ENCODE results near the gene DMD. TPM values are rescaled to one million over a fixed set of nuclear protein-coding genes. Genes with fewer than 3 reads are reported as not detected.

DMD gene
- polyA plus RNA-seq, 3 donors: 14.9 to 18.3 (median 15.4) TPM

DNA sequence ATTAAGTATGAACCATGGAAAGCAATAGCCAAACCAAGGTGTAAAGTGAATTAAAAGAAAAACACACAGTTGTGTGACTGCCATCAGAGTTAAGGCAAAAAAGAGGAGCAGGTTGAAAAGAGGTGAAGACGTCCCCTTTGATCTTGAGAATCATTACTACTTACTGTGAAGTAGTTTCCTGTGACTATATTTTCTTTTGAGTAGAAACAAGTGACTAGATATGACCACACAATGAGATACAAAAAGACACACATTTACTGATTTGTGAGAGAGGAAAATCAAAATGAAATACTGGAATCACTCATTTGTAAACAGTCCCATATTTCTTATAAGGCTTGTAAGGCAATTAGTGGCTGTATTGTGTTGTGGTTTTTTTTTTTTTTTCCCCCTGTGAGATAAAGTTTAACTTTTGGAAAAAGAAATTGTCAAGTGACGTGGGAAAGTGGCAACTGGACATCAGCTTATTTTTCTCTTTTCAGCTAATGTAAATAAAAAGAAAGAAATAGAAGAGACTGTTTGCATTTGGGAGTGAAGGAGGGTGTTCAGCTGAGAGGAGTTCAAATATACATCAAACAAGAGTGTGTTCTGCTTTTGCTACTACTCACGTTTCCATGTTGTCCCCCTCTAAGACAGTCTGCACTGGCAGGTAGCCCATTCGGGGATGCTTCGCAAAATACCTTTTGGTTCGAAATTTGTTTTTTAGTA is 2033.1 kb downstream of the DMD start:
- DNase-seq (ENCODE audit: low read depth in 3 of 3, low spot score in 2 of 3): no peak

DNA sequence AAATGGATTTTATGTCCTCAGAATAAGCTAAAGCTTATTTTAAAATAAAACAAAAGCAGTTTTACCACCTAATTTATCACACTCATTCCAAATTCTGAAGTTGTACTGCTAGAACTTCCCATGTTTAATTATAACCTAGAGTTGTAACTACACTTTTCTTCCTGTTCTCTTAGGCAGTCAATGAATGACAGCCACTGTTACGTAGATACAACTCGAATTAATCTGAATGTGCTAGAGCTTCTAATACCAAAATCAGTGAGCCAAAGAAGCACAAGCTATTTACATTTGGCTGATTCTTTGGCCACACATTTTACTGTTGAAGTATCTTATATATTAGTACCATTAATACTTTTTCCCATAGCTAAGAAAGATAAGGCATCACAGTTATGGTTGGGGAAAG is 2040.6 kb downstream of the DMD start:
- DNase-seq (ENCODE audit: low read depth in 3 of 3, low spot score in 2 of 3): no peak

DNA sequence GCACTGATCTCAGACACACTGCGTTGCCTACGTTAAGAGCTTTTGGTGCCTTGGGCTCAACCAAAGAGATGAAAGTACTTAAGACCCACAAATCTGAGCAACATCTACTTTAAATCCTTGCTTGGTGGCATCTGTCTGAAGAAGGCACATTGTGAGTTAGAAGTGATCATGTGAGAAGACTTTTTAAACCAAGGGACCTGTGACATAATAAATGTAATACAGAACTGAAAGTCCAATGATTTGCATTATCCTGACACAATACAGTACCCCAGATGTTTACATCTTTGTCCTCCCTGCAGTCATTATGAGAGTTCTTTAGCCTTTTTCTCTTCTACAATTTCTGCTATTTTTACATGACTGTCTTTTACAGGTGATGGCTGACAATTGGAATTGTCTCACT is 2042.8 kb downstream of the DMD start:
- no peak for DNase-seq (ENCODE audit: low read depth in 3 of 3, low spot score in 2 of 3)

DNA sequence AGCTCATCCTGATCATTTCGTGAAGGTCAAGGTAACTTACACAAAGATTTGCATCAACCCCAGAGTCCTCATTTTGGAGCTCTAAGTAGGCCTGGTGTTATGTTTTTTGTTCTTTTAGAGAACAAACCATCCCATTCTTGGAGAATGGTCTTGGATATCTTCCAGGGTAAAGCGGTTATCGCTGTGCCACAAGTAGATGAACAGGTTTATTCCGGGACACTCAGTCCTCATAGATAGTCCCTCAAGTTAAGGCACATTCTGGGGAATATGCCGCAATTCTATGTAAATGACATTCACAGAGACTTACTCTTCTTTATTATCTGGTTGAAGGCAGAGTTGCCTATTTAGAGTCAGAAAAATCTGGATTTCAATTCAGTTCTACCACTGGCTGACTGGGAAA is 2044.5 kb downstream of the DMD start:
- DNase-seq (ENCODE audit: low read depth in 3 of 3, low spot score in 2 of 3): no peak

DNA sequence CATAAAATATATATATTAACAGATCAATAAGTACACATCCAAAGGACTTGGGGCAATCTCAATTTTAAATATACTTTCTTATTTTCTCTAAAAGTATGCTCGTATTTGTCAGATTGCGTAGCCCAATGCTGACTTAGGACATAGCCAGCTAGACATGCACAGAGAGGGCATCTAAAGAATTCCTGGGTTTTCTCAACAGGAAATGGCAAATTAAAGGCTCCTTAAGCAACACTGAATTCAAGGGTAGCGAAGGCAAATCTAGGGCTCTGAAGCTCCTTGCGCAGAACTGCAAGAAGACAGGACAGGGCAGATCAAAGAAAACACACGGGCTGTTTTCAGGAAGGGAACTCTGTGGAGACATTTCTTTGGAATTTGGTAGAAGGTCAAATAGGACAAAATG is 2044.9 kb downstream of the DMD start:
- DNase-seq (ENCODE audit: low read depth in 3 of 3, low spot score in 2 of 3): no peak

- no peak for DNase-seq (ENCODE audit: low read depth in 3 of 3, low spot score in 2 of 3)
Measured at GRCh38 chrX:31165241-31166035, 2045.9 kb downstream of the DMD start.

DNA sequence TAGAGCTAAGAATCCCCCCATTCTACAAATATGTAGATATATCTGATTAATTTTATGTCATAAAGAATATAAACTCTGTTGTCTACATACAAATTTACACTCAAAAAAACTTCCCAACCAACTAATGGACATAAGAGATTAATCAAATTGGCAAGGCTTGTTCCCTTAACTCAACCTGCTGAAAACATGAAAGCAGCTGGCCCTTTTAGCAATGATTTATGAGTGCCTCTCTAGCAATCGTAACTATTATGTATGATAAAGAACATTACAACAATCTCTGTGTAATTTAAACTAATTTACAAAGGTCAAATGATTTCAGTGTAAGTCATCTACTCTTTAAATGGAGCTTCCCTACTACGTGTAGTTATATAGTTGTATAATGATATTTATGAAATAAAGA is 2056.4 kb downstream of the DMD start:
- no peak for DNase-seq (ENCODE audit: low read depth in 3 of 3, low spot score in 2 of 3)

DNA sequence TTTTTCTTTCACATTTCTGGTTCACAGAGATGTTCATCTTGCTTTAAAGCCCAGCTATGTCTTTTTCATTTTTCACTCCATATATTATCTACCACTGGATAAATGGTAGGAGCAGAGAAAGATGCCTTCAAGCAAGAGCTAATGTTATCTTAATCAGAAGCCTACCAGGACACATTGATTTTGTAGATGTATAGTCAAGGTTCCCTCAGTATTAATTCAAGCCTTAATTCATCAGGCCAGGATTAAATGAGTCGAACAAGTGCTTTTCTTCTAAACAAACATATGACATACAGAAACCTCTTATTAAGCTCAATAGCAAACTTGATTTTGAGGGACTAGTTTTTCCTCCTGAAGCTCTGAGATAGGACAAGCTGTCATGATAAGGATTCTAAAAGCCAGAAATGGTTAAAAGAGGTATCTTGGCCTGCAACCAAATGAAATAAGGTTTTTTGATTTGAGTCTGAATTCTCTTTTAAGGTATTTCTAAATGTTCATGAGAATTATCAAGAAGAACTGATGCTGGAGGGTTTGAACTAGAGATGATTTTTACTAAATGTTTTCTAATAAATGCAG is 2057.8 kb downstream of the DMD start:
- DNase-seq (ENCODE audit: low read depth in 3 of 3, low spot score in 2 of 3): no peak

DNA sequence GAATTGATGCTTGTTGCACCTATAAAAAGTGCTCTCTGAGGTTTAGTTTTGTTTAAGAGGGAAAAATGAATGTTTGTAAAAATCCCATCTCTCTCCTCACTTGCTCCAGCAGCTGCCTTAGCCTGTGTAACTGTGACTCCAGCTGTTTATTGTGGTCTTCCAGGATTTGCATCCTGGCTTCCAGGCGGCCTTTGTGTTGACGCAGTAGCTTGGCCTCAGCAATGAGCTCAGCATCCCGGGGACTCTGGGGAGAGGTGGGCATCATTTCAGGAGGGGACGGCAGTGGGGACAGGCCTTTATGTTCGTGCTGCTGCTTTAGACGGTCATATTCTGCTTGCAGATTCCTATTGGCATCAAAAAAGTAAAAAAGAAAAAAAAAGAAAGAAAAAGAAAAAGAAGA is 2064.2 kb downstream of the DMD start:
- no peak for DNase-seq (ENCODE audit: low read depth in 3 of 3, low spot score in 2 of 3)

- DNase-seq (ENCODE audit: low read depth in 3 of 3, low spot score in 2 of 3): no peak
Measured at GRCh38 chrX:31139961-31140360, 2071.4 kb downstream of the DMD start.

GRCh38 chrX:31138124-31138523 is 2073.2 kb downstream of the DMD start:
- no peak for DNase-seq (ENCODE audit: low read depth in 3 of 3, low spot score in 2 of 3)

DNA sequence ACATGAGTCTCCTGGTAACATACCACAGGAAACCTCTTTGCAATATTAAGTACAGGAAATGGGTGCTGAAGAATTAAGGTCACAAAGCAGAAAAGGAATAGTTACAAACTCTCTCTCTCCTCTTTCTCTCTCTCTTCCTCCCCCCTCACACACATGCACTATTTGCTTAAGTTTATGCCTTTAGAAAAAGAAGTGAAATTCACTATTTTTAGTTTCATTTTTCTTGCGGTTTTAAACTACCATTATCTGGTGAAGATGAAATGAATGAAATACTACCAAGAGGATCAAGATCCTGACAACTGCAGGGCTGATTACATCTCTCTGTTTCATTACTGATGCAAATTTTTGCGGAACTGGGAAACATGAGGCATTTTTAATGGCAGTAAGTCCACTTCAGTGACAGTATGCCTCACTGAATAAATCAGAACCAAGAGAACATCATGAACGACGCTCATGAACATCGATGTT is 2075.2 kb downstream of the DMD start:
- no peak for DNase-seq (ENCODE audit: low read depth in 3 of 3, low spot score in 2 of 3)

- DNase-seq (ENCODE audit: low read depth in 3 of 3, low spot score in 2 of 3): no peak
Measured at GRCh38 chrX:31132821-31133241, 2078.5 kb downstream of the DMD start.

GRCh38 chrX:31130457-31131220 is 2080.7 kb downstream of the DMD start:
- no peak for DNase-seq (ENCODE audit: low read depth in 3 of 3, low spot score in 2 of 3)

DNA sequence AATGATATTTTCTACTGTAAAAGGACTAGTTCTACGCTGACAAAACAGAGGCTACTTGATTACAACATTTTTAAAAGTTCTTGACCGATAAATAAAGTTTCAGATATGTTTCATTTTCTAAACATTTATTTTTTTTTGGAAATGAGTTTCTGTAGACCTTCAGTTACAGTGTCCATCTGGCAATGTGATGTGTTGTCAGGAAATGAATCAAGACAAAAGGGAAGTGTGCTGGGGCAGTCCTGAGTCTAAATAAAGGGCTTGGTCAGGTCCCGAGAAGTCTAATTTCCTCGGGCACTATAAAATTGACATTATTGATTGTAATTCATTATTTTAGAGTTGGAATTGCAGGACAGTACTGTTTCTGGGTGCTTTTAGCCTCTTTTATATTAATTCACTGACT is 2082.5 kb downstream of the DMD start:
- DNase-seq (ENCODE audit: low read depth in 3 of 3, low spot score in 2 of 3): no peak

- no peak for DNase-seq (ENCODE audit: low read depth in 3 of 3, low spot score in 2 of 3)
Measured at GRCh38 chrX:31127716-31128115, 2083.6 kb downstream of the DMD start.

GRCh38 chrX:31126205-31126604 is 2085.1 kb downstream of the DMD start:
- DNase-seq (ENCODE audit: low read depth in 3 of 3, low spot score in 2 of 3): no peak

- DNase-seq (ENCODE audit: low read depth in 3 of 3, low spot score in 2 of 3): no peak
Measured at GRCh38 chrX:31124536-31124935, 2086.8 kb downstream of the DMD start.

- no peak for DNase-seq (ENCODE audit: low read depth in 3 of 3, low spot score in 2 of 3)
Measured at GRCh38 chrX:31123335-31123734, 2088.0 kb downstream of the DMD start.

GRCh38 chrX:31117266-31117665 is 2094.1 kb downstream of the DMD start:
- no peak for DNase-seq (ENCODE audit: low read depth in 3 of 3, low spot score in 2 of 3)

DNA sequence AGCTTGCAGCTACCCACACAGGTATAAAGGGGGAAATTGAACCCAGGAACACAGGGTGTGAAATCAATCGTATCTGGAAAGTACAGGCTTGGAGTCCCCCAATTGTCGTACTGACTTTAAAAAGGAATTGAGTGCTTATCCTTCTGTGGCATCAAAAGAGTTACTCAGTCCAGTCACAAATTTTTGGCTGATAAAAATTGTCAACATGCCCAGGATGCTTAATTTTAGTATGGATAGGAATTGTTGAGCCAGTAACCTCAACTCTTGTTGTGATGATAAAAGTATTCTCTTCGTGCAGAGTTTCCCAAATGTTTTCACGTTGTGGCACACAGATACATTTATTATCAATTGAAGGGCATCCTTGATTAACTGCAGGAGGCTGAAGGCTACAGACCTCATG is 2096.0 kb downstream of the DMD start:
- DNase-seq (ENCODE audit: low read depth in 3 of 3, low spot score in 2 of 3): no peak

Measured in right renal cortex interstitium (tissue), 3 donors.